Neural crest cell (in vitro differentiated cells): ENCODE measurements around the gene FXYD2. TPM values are rescaled to one million over a fixed set of nuclear protein-coding genes. Genes with fewer than 3 reads are reported as not detected.
A peak's percentile ranks its signal among the peaks of the same experiment; 100 is the strongest.

Source experiments
- DNase-seq: peaks from one replicate; pipeline ENCODE4 v3.0.0; 2021; ENCODE audit warnings: low read depth, mixed read lengths, low spot score
- H3K27ac Mint-ChIP-seq: one replicate; pipeline ENCODE4 v1.8.0; 2021; ENCODE audit warnings: mild to moderate bottlenecking, mixed read lengths; ENCODE audit not compliant: unreplicated experiment
- H3K27me3 Mint-ChIP-seq: 2 replicates; pipeline ENCODE4 v1.8.0; 2021; ENCODE audit warnings: low read depth, mild to moderate bottlenecking, mixed read lengths
- H3K36me3 Mint-ChIP-seq: 2 replicates; pipeline ENCODE4 v1.8.0; 2021; ENCODE audit warnings: low read depth, mild to moderate bottlenecking, mixed read lengths
- H3K4me1 Mint-ChIP-seq: 2 replicates; pipeline ENCODE4 v1.8.0; 2021; ENCODE audit warnings: mixed read lengths
- H3K4me3 Mint-ChIP-seq: one replicate; pipeline ENCODE4 v1.8.0; 2021; ENCODE audit warnings: mild to moderate bottlenecking, mixed read lengths
- H3K9me3 Mint-ChIP-seq: 2 replicates; pipeline ENCODE4 v1.8.0; 2021; ENCODE audit warnings: mixed read lengths
- CTCF ChIP-seq: fragments of 200-600 bp; sonication (generic); conservative IDR thresholded peaks from 2 replicates; pipeline ENCODE4 v1.5.0; 2021; ENCODE audit warnings: antibody characterized with exemption, mild to moderate bottlenecking
- total RNA-seq: library from RNA; stranded (reverse); gene quantifications from 2 replicates; pipeline ENCODE4 v1.2.1, GENCODE V29; 2021

Gene FXYD2
- total RNA-seq, 1 donor from 2014 or later: 0.26 TPM

- DNase-seq: no peak
- H3K4me3 Mint-ChIP-seq: no peak overlapping the region
Measured at GRCh38 chr11:117825538-117826189, 1.1 kb upstream of the FXYD2 start.

GRCh38 chr11:117823946-117824420 lies 561 bp downstream of the FXYD2 start:
- TF ChIP-seq CTCF: no peak
- H3K36me3 Mint-ChIP-seq: no peaks in the 10 kb centered on the region
- peaks cover 3% of the 10 kb centered on the region for H3K27me3 Mint-ChIP-seq
- H3K27ac Mint-ChIP-seq: no peak overlapping the region
- no peak for DNase-seq
- no peak overlapping the region for H3K4me3 Mint-ChIP-seq
- H3K4me1 Mint-ChIP-seq: peaks cover 9% of the 10 kb centered on the region
- no peaks in the 10 kb centered on the region for H3K9me3 Mint-ChIP-seq

More at GRCh38 chr11:117825538-117826189, 1.1 kb upstream of the FXYD2 start:
- Mint-ChIP-seq H3K4me1 (peaks cover 5% of the 10 kb centered on the region), H3K27ac (no peak overlapping the region), H3K27me3 (peaks cover 4% of the 10 kb centered on the region), H3K36me3 (no peaks in the 10 kb centered on the region), H3K9me3 (no peaks in the 10 kb centered on the region)
- TF ChIP-seq CTCF: no peak

- peak; percentile 45 for TF ChIP-seq CTCF
Measured at GRCh38 chr11:117823294-117823945, 1.1 kb downstream of the FXYD2 start.

GRCh38 chr11:117822074-117823033 lies 2.2 kb downstream of the FXYD2 start:
- Mint-ChIP-seq H3K27ac (no peak overlapping the region), H3K4me3 (no peak overlapping the region)

More at GRCh38 chr11:117823294-117823945, 1.1 kb downstream of the FXYD2 start:
- H3K4me3 Mint-ChIP-seq: no peak overlapping the region
- H3K27me3 Mint-ChIP-seq: peaks cover 3% of the 10 kb centered on the region
- H3K4me1 Mint-ChIP-seq: peaks cover 10% of the 10 kb centered on the region
- H3K9me3 Mint-ChIP-seq: no peaks in the 10 kb centered on the region
- H3K27ac Mint-ChIP-seq: no peak overlapping the region
- no peaks in the 10 kb centered on the region for H3K36me3 Mint-ChIP-seq
- no peak for DNase-seq

More at GRCh38 chr11:117822074-117823033, 2.2 kb downstream of the FXYD2 start:
- peak; percentile 62 for TF ChIP-seq CTCF
- Mint-ChIP-seq H3K27me3 (peaks cover 3% of the 10 kb centered on the region), H3K36me3 (no peaks in the 10 kb centered on the region), H3K9me3 (no peaks in the 10 kb centered on the region), H3K4me1 (peaks cover 17% of the 10 kb centered on the region)
- peak; percentile 43 for DNase-seq
